ENCODE data around the gene CAPN2. TPM values are rescaled to one million over a fixed set of nuclear protein-coding genes. Genes with fewer than 3 reads are reported as not detected.

The CAPN2 gene
- total RNA-seq, 1 donor from 2014 or later, result 391 TPM

GRCh38 chr1:223774134-223774814 lies 61.9 kb downstream of the CAPN2 start:
- Histone ChIP-seq H3K36me3 (ENCODE audit: insufficient read depth, low read length) (peaks cover 64% of the 10 kb centered on the region), H3K79me2 (ENCODE audit: insufficient read depth, low read length) (peaks cover 3% of the 10 kb centered on the region), H2AFZ (ENCODE audit: low read depth, low read length) (no peak overlapping the region), H3K9ac (ENCODE audit: low read length) (peak overlapping the region; percentile 5), H3K4me1 (ENCODE audit: insufficient read depth, low read length) (peaks cover 54% of the 10 kb centered on the region), H3K4me2 (ENCODE audit: low read length) (no peak overlapping the region), H4K20me1 (ENCODE audit: insufficient read depth, low read length) (no peaks in the 10 kb centered on the region), H3K27ac (ENCODE audit: low read depth, low read length) (peak overlapping the region; percentile 12), H3K4me3 (ENCODE audit: insufficient read depth, low read depth, low read length) (no peak overlapping the region), H3K27me3 (ENCODE audit: insufficient read depth, low read length) (no peaks in the 10 kb centered on the region), H3K9me3 (ENCODE audit: insufficient read depth, low read depth, low read length) (no peaks in the 10 kb centered on the region)
- H3K27ac Mint-ChIP-seq (ENCODE audit: unreplicated experiment), result peak overlapping the region; percentile 36
- DNase-seq (ENCODE audit: low read depth) (no peak), FAIRE-seq (no peak)
- no peaks in the 10 kb centered on the region for H3K27me3 Mint-ChIP-seq (ENCODE audit: low read depth, unreplicated experiment)
- TF ChIP-seq CTCF (IDR thresholded peaks at IDR 0.05; ENCODE audit: insufficient read depth, low read depth, low read length) (no peak), EZH2 (IDR thresholded peaks at IDR 0.05; ENCODE audit: insufficient read depth, low read length) (no peak)
- H3K36me3 Mint-ChIP-seq (ENCODE audit: low read depth, unreplicated experiment), result peaks cover 24% of the 10 kb centered on the region
- peaks cover 59% of the 10 kb centered on the region for H3K4me1 Mint-ChIP-seq (ENCODE audit: low read depth, unreplicated experiment)
- H3K4me3 Mint-ChIP-seq (ENCODE audit: unreplicated experiment), result no peak overlapping the region
- no peaks in the 10 kb centered on the region for H3K9me3 Mint-ChIP-seq (ENCODE audit: unreplicated experiment)

GRCh38 chr1:223775054-223775453 lies 62.7 kb downstream of the CAPN2 start:
- Histone ChIP-seq H2AFZ (ENCODE audit: low read depth, low read length) (no peak overlapping the region), H3K27me3 (ENCODE audit: insufficient read depth, low read length) (no peaks in the 10 kb centered on the region), H3K9ac (ENCODE audit: low read length) (no peak overlapping the region), H3K4me1 (ENCODE audit: insufficient read depth, low read length) (peaks cover 54% of the 10 kb centered on the region), H3K79me2 (ENCODE audit: insufficient read depth, low read length) (no peaks in the 10 kb centered on the region), H3K4me3 (ENCODE audit: insufficient read depth, low read depth, low read length) (no peak overlapping the region), H4K20me1 (ENCODE audit: insufficient read depth, low read length) (no peaks in the 10 kb centered on the region), H3K9me3 (ENCODE audit: insufficient read depth, low read depth, low read length) (no peaks in the 10 kb centered on the region), H3K4me2 (ENCODE audit: low read length) (no peak overlapping the region), H3K27ac (ENCODE audit: low read depth, low read length) (peak overlapping the region; percentile 81), H3K36me3 (ENCODE audit: insufficient read depth, low read length) (peaks cover 61% of the 10 kb centered on the region)
- FAIRE-seq (no peak), DNase-seq (ENCODE audit: low read depth) (no peak)
- TF ChIP-seq CTCF (IDR thresholded peaks at IDR 0.05; ENCODE audit: insufficient read depth, low read depth, low read length), result no peak
- TF ChIP-seq EZH2 (IDR thresholded peaks at IDR 0.05; ENCODE audit: insufficient read depth, low read length), result no peak
- Mint-ChIP-seq H3K36me3 (ENCODE audit: low read depth, unreplicated experiment) (peaks cover 17% of the 10 kb centered on the region), H3K9me3 (ENCODE audit: unreplicated experiment) (no peaks in the 10 kb centered on the region), H3K4me1 (ENCODE audit: low read depth, unreplicated experiment) (peaks cover 55% of the 10 kb centered on the region), H3K27me3 (ENCODE audit: low read depth, unreplicated experiment) (no peaks in the 10 kb centered on the region), H3K4me3 (ENCODE audit: unreplicated experiment) (no peak overlapping the region), H3K27ac (ENCODE audit: unreplicated experiment) (peak overlapping the region; percentile 51)

GRCh38 chr1:223775711-223776074 lies 63.4 kb downstream of the CAPN2 start:
- no peak for TF ChIP-seq EZH2 (IDR thresholded peaks at IDR 0.05; ENCODE audit: insufficient read depth, low read length)
- TF ChIP-seq CTCF (IDR thresholded peaks at IDR 0.05; ENCODE audit: insufficient read depth, low read depth, low read length), result no peak
- Mint-ChIP-seq H3K4me3 (ENCODE audit: unreplicated experiment) (peak overlapping the region; percentile 30), H3K27ac (ENCODE audit: unreplicated experiment) (peak overlapping the region; percentile 83), H3K9me3 (ENCODE audit: unreplicated experiment) (no peaks in the 10 kb centered on the region), H3K36me3 (ENCODE audit: low read depth, unreplicated experiment) (peaks cover 15% of the 10 kb centered on the region), H3K27me3 (ENCODE audit: low read depth, unreplicated experiment) (no peaks in the 10 kb centered on the region), H3K4me1 (ENCODE audit: low read depth, unreplicated experiment) (peaks cover 52% of the 10 kb centered on the region)
- peak overlapping the region; percentile 81 for H3K27ac ChIP-seq (ENCODE audit: low read depth, low read length)
- DNase-seq (ENCODE audit: low read depth), result no peak
- H3K9ac ChIP-seq (ENCODE audit: low read length), result peak overlapping the region; percentile 35
- H3K4me2 ChIP-seq (ENCODE audit: low read length), result peak overlapping the region; percentile 49
- H2AFZ ChIP-seq (ENCODE audit: low read depth, low read length), result no peak overlapping the region
- H4K20me1 ChIP-seq (ENCODE audit: insufficient read depth, low read length), result no peaks in the 10 kb centered on the region
- H3K27me3 ChIP-seq (ENCODE audit: insufficient read depth, low read length), result no peaks in the 10 kb centered on the region
- H3K4me1 ChIP-seq (ENCODE audit: insufficient read depth, low read length), result peaks cover 48% of the 10 kb centered on the region
- peaks cover 59% of the 10 kb centered on the region for H3K36me3 ChIP-seq (ENCODE audit: insufficient read depth, low read length)
- FAIRE-seq, result no peak
- H3K4me3 ChIP-seq (ENCODE audit: insufficient read depth, low read depth, low read length), result no peak overlapping the region
- H3K9me3 ChIP-seq (ENCODE audit: insufficient read depth, low read depth, low read length), result no peaks in the 10 kb centered on the region
- no peaks in the 10 kb centered on the region for H3K79me2 ChIP-seq (ENCODE audit: insufficient read depth, low read length)

Measured in astrocyte (in vitro differentiated cells and primary cell).